HG03571 (cell line): ENCODE data around the gene LCN15.
"Not testable (repeated sequence)": the region's sequence is repeated elsewhere in the genome, so short reads cannot be mapped to it uniquely, and the experiment has no call there.

Experiments used
- ATAC-seq: cut with Tn5 transposase; IDR thresholded peaks from one replicate; pipeline ENCODE4 v1.9.1; 2021; ENCODE audit not compliant: unreplicated experiment

LCN15 gene

GRCh38 chr9:136764301-136764891, at the start of gene LCN15:
TSS of gene LCN15 (minus strand) at chr9:136764518. CDS start at chr9:136764488, 30 bp downstream.
- ATAC-seq, result no peak

GRCh38 chr9:136808806-136809158, 44.5 kb upstream of the LCN15 start:
- no peak for ATAC-seq

GRCh38 chr9:136808075-136808805, 43.9 kb upstream of the LCN15 start:
- ATAC-seq, result peak; percentile 35

GRCh38 chr9:136807281-136808074, 43.2 kb upstream of the LCN15 start, which contains the start of gene RABL6:
TSS of gene RABL6 (plus strand) at chr9:136807948. CDS start at chr9:136808197, 249 bp downstream.
- peak; percentile 61 for ATAC-seq

GRCh38 chr9:136806631-136807201, 42.4 kb upstream of the LCN15 start:
- no peak for ATAC-seq

- no peak for ATAC-seq
These were observed 41.7 kb upstream of the LCN15 start for GRCh38 chr9:136806067-136806466.

GRCh38 chr9:136805207-136805740, 41.0 kb upstream of the LCN15 start:
- no peak for ATAC-seq

GRCh38 chr9:136804509-136805206, 40.3 kb upstream of the LCN15 start:
- ATAC-seq, result no peak

GRCh38 chr9:136803551-136804508, 39.5 kb upstream of the LCN15 start:
- no peak for ATAC-seq

GRCh38 chr9:136803009-136803550, 38.8 kb upstream of the LCN15 start:
- not testable (repeated sequence) for ATAC-seq

GRCh38 chr9:136802321-136802720, 38.0 kb upstream of the LCN15 start:
- no peak for ATAC-seq

GRCh38 chr9:136799854-136800657, 35.7 kb upstream of the LCN15 start:
- ATAC-seq, result no peak

GRCh38 chr9:136799079-136799853, 34.9 kb upstream of the LCN15 start:
- ATAC-seq, result no peak

GRCh38 chr9:136798708-136799078, 34.4 kb upstream of the LCN15 start:
- no peak for ATAC-seq

- not testable (repeated sequence) for ATAC-seq
These were observed 32.5 kb upstream of the LCN15 start for GRCh38 chr9:136796775-136797347.

GRCh38 chr9:136796238-136796774, 32.0 kb upstream of the LCN15 start, which contains the start of gene CCDC183:
TSS of gene CCDC183 (plus strand) at chr9:136796338. CDS start at chr9:136796398, 60 bp downstream.
- ATAC-seq, result no peak

GRCh38 chr9:136795000-136795348, 30.7 kb upstream of the LCN15 start:
- ATAC-seq, result no peak
